ENCODE data around the gene FNDC8.

GRCh38 chr17:35076874-35077273, 44.5 kb upstream of the FNDC8 start:
- no peak for TF ChIP-seq CTCF (IDR thresholded peaks at IDR 0.05)
- no peak for TF ChIP-seq POLR2A (IDR thresholded peaks at IDR 0.05)

Measured in Peyer's patch (tissue), 4 donors.